Measurements from ENCODE around the gene CPNE6. TPM values are rescaled to one million over a fixed set of nuclear protein-coding genes. Genes with fewer than 3 reads are reported as not detected.

CPNE6 gene
- total and polyA plus RNA-seq, 2 of the 13 experiments (the other 11 are each of a cell fraction or from before 2014, with no cell fraction given): not detected

GRCh38 chr14:24093901-24094840 is 22.8 kb downstream of the CPNE6 start, which contains the start of gene PCK2 (continued):
- TF ChIP-seq NCOA1 (CRISPR knock-in tag; IDR thresholded peaks at IDR 0.05): no peak
- TF ChIP-seq, protein P1, sequence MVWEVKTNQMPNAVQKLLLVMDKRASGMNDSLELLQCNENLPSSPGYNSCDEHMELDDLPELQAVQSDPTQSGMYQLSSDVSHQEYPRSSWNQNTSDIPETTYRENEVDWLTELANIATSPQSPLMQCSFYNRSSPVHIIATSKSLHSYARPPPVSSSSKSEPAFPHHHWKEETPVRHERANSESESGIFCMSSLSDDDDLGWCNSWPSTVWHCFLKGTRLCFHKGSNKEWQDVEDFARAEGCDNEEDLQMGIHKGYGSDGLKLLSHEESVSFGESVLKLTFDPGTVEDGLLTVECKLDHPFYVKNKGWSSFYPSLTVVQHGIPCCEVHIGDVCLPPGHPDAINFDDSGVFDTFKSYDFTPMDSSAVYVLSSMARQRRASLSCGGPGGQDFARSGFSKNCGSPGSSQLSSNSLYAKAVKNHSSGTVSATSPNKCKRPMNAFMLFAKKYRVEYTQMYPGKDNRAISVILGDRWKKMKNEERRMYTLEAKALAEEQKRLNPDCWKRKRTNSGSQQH (CRISPR knock-in tag; IDR thresholded peaks at IDR 0.05; ENCODE audit: low read depth): no peak; the same call in none of the 2 replicates
- TF ChIP-seq NFIB (CRISPR knock-in tag; IDR thresholded peaks at IDR 0.05; ENCODE audit: borderline replicate concordance): no peak; the same call in 1 of the 2 replicates
- TF ChIP-seq ZNF430 (CRISPR knock-in tag; IDR thresholded peaks at IDR 0.05): peak; percentile 100
- TF ChIP-seq FLYWCH1 (CRISPR knock-in tag; IDR thresholded peaks at IDR 0.05): no peak
- peak; percentile 97 for TF ChIP-seq MED13 (CRISPR knock-in tag; IDR thresholded peaks at IDR 0.05)
- peak; percentile 92 for TF ChIP-seq ZBTB20 (CRISPR knock-in tag; IDR thresholded peaks at IDR 0.05; ENCODE audit: borderline replicate concordance, low read depth)
- TF ChIP-seq, protein P2, sequence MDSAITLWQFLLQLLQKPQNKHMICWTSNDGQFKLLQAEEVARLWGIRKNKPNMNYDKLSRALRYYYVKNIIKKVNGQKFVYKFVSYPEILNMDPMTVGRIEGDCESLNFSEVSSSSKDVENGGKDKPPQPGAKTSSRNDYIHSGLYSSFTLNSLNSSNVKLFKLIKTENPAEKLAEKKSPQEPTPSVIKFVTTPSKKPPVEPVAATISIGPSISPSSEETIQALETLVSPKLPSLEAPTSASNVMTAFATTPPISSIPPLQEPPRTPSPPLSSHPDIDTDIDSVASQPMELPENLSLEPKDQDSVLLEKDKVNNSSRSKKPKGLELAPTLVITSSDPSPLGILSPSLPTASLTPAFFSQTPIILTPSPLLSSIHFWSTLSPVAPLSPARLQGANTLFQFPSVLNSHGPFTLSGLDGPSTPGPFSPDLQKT (CRISPR knock-in tag; IDR thresholded peaks at IDR 0.05; ENCODE audit: borderline replicate concordance): peak; percentile 82
- TF ChIP-seq ZMAT3 (CRISPR knock-in tag; conservative IDR thresholded peaks at IDR 0.05): peak; percentile 98
- no peak for TF ChIP-seq ZEB1 (IDR thresholded peaks at IDR 0.05; ENCODE audit: insufficient replicate concordance, low read depth)
- peak; percentile 100 for TF ChIP-seq POGK (CRISPR knock-in tag; conservative IDR thresholded peaks at IDR 0.05)
- TF ChIP-seq ATF7 (IDR thresholded peaks at IDR 0.05): peak; percentile 49
- no peak; the same call in 1 of the 2 replicates for TF ChIP-seq ATF7 (CRISPR knock-in tag; IDR thresholded peaks at IDR 0.05)
- TF ChIP-seq ZNF367 (CRISPR knock-in tag; IDR thresholded peaks at IDR 0.05; ENCODE audit: borderline replicate concordance): peak; percentile 93
- TF ChIP-seq HDAC6 (IDR thresholded peaks at IDR 0.05; ENCODE audit: low read depth, low read length): 0 out of 2 replicates have a peak, but pooled peaks have one; percentile 23
- TF ChIP-seq, protein P3, sequence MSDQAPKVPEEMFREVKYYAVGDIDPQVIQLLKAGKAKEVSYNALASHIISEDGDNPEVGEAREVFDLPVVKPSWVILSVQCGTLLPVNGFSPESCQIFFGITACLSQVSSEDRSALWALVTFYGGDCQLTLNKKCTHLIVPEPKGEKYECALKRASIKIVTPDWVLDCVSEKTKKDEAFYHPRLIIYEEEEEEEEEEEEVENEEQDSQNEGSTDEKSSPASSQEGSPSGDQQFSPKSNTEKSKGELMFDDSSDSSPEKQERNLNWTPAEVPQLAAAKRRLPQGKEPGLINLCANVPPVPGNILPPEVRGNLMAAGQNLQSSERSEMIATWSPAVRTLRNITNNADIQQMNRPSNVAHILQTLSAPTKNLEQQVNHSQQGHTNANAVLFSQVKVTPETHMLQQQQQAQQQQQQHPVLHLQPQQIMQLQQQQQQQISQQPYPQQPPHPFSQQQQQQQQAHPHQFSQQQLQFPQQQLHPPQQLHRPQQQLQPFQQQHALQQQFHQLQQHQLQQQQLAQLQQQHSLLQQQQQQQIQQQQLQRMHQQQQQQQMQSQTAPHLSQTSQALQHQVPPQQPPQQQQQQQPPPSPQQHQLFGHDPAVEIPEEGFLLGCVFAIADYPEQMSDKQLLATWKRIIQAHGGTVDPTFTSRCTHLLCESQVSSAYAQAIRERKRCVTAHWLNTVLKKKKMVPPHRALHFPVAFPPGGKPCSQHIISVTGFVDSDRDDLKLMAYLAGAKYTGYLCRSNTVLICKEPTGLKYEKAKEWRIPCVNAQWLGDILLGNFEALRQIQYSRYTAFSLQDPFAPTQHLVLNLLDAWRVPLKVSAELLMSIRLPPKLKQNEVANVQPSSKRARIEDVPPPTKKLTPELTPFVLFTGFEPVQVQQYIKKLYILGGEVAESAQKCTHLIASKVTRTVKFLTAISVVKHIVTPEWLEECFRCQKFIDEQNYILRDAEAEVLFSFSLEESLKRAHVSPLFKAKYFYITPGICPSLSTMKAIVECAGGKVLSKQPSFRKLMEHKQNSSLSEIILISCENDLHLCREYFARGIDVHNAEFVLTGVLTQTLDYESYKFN (CRISPR knock-in tag; conservative IDR thresholded peaks at IDR 0.05): peak; percentile 96
- no peak; the same call in 1 of the 2 replicates for TF ChIP-seq ZNF556 (CRISPR knock-in tag; IDR thresholded peaks at IDR 0.05; ENCODE audit: borderline replicate concordance)
- peak; percentile 80; the same call in 1 of the 2 replicates for TF ChIP-seq SOX5 (CRISPR knock-in tag; IDR thresholded peaks at IDR 0.05; ENCODE audit: borderline replicate concordance)
- TF ChIP-seq SMAD1 (CRISPR knock-in tag; IDR thresholded peaks at IDR 0.05; ENCODE audit: borderline replicate concordance, low read depth): peak; percentile 96
- TF ChIP-seq MAFG (CRISPR knock-in tag; IDR thresholded peaks at IDR 0.05): no peak
- TF ChIP-seq NFE2L2 (IDR thresholded peaks at IDR 0.05; ENCODE audit: low read length): no peak

Data from HepG2 (cell line).